AG04450 (cell line): ENCODE data around the gene SHC2. TPM values are rescaled to one million over a fixed set of nuclear protein-coding genes. Genes with fewer than 3 reads are reported as not detected.

Source experiments
- CTCF ChIA-PET: fragments of 300-600, 350-600 bp; formaldehyde crosslinking; extraction: SDS; loops from one replicate; lab custom pipeline; 2022; ENCODE audit warnings: antibody characterized with exemption, inconsistent platforms; lab: Charles Lee
- POLR2A ChIA-PET: fragments of 350-600 bp; formaldehyde crosslinking; extraction: SDS; loops from one replicate; lab custom pipeline; 2021; ENCODE audit warnings: antibody characterized with exemption, inconsistent platforms; lab: Yijun Ruan, JAX
- DNase-seq: peaks from one replicate; pipeline ENCODE4 v3.0.0-alpha.2; 2011; ENCODE audit warnings: low read depth, low spot score
- H3K27ac ChIP-seq: one replicate; pipeline ENCODE4 v1.5.1; 2012; ENCODE audit warnings: low read depth, low read length, control low read depth
- H3K27me3 ChIP-seq: one replicate; pipeline ENCODE4 v1.6.0; 2012; ENCODE audit warnings: low read length; ENCODE audit not compliant: control insufficient read depth, insufficient read depth
- H3K4me3 ChIP-seq: 2 replicates; pipeline ENCODE4 v1.5.1; 2011; ENCODE audit warnings: mild to moderate bottlenecking, low read depth, low read length, control low read depth
- H3K9me3 ChIP-seq: 2 replicates; pipeline ENCODE4 v1.5.1; 2012; ENCODE audit warnings: low read length; ENCODE audit not compliant: control insufficient read depth, insufficient read depth
- polyA plus RNA-seq: library from polyadenylated mRNA; depleted of rRNA; stranded (reverse); fragments of >200 nt; gene quantifications from 2 replicates; pipeline ENCODE4 v1.2.3, GENCODE V29; 2011
- TF ChIP-seq, protein P1 (sequence below): IDR thresholded peaks from 2 replicates; pipeline ENCODE4 v1.5.1; 2011; ENCODE audit warnings: low read depth, low read length, control low read depth, inconsistent platforms

SHC2 gene
- polyA plus RNA-seq, 1 experiment = 1.3 TPM

- H3K27me3 ChIP-seq = no peaks in the 10 kb centered on the region
- no peak for DNase-seq
- ChIA-PET POLR2A (interaction anchor here (0.6 kb wide), 1 partner anchor 22 kb away, joined by 3 read pairs; no protein-coding TSS in a partner anchor), CTCF (no interaction called here)
- TF ChIP-seq, protein P1, sequence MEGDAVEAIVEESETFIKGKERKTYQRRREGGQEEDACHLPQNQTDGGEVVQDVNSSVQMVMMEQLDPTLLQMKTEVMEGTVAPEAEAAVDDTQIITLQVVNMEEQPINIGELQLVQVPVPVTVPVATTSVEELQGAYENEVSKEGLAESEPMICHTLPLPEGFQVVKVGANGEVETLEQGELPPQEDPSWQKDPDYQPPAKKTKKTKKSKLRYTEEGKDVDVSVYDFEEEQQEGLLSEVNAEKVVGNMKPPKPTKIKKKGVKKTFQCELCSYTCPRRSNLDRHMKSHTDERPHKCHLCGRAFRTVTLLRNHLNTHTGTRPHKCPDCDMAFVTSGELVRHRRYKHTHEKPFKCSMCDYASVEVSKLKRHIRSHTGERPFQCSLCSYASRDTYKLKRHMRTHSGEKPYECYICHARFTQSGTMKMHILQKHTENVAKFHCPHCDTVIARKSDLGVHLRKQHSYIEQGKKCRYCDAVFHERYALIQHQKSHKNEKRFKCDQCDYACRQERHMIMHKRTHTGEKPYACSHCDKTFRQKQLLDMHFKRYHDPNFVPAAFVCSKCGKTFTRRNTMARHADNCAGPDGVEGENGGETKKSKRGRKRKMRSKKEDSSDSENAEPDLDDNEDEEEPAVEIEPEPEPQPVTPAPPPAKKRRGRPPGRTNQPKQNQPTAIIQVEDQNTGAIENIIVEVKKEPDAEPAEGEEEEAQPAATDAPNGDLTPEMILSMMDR = no peak
- peak overlapping the region; percentile 39 for H3K27ac ChIP-seq
- H3K9me3 ChIP-seq = peaks cover 18% of the 10 kb centered on the region
- H3K4me3 ChIP-seq = no peak overlapping the region
These were observed 24.9 kb upstream of the SHC2 start for GRCh38 chr19:485583-486236.

GRCh38 chr19:485077-485476, 24.2 kb upstream of the SHC2 start:
- CTCF ChIA-PET = no interaction called here
- DNase-seq = no peak
- Histone ChIP-seq H3K27ac (peak overlapping the region; percentile 11), H3K4me3 (no peak overlapping the region), H3K9me3 (peaks cover 21% of the 10 kb centered on the region), H3K27me3 (no peaks in the 10 kb centered on the region)
- POLR2A ChIA-PET = no interaction called here
- TF ChIP-seq, protein P1 = no peak

DNA sequence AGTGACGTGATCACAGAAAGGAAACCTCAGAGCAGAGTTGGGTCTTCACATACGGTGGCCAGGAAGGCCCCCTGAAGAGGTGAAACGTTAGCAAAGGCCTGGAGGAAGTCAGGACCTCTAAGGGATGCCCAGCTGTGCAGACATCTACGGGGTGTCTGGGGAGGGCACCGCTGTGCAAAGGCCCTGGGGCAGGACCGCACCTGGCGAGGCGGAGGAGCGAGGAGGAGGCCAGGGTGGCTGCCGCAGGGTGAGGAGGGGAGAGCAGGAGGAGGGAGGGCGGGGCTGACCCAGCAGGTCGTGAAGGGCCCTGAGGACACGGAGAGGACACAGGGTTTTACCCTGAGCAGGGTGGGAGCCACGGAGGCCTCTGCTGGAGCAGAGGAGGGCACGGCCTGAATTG, 23.7 kb upstream of the SHC2 start:
- POLR2A ChIA-PET = no interaction called here
- Histone ChIP-seq H3K9me3 (peaks cover 24% of the 10 kb centered on the region), H3K27me3 (no peaks in the 10 kb centered on the region), H3K4me3 (no peak overlapping the region), H3K27ac (no peak overlapping the region)
- TF ChIP-seq, protein P1 = no peak
- CTCF ChIA-PET = no interaction called here
- no peak for DNase-seq

- peaks cover 24% of the 10 kb centered on the region for H3K9me3 ChIP-seq
- POLR2A ChIA-PET = no interaction called here
- TF ChIP-seq, protein P1 = no peak
- H3K27ac ChIP-seq = no peak overlapping the region
- no peak overlapping the region for H3K4me3 ChIP-seq
- CTCF ChIA-PET = interaction anchor here (0.6 to 1.3 kb wide), 2 partner anchors 23 to 92 kb away, joined by 3 to 4 read pairs; no protein-coding TSS in a partner anchor
- DNase-seq = no peak
- H3K27me3 ChIP-seq = no peaks in the 10 kb centered on the region
These were observed 22.7 kb upstream of the SHC2 start for GRCh38 chr19:483332-484072.
